Measurements from ENCODE around the gene BTN1A1. TPM values are rescaled to one million over a fixed set of nuclear protein-coding genes. Genes with fewer than 3 reads are reported as not detected.

The BTN1A1 gene
- total and polyA plus RNA-seq, 9 of the 15 experiments (the other 6 are each of a cell fraction or from before 2014, with no cell fraction given), result 0.01 to 0.15 (median 0.06) TPM; not detected in 4

- TF ChIP-seq ZNF780A (CRISPR knock-in tag; IDR thresholded peaks at IDR 0.05) (no peak), RAD51 (IDR thresholded peaks at IDR 0.05; ENCODE audit: borderline replicate concordance, low read depth) (no peak), PTBP1 (IDR thresholded peaks at IDR 0.05; ENCODE audit: low read depth, low read length) (no peak), ZBTB9 (CRISPR knock-in tag; IDR thresholded peaks at IDR 0.05) (no peak), E2F6 (IDR thresholded peaks at IDR 0.05; ENCODE audit: borderline replicate concordance in 1 of 2, extremely low read depth in 1 of 2, insufficient read depth in 1 of 2, insufficient read length in 1 of 2, low read depth in 1 of 2, low read length in 1 of 2, poor library complexity in 1 of 2, severe bottlenecking in 1 of 2) (no peak), YY1 (IDR thresholded peaks at IDR 0.05; ENCODE audit: borderline replicate concordance in 1 of 3, control insufficient read depth in 1 of 3, extremely low read depth in 1 of 3, insufficient read depth in 3 of 3, insufficient read length in 1 of 3, insufficient replicate concordance in 2 of 3, low read depth in 1 of 3, low read length in 2 of 3) (peak in 2 of 3 experiments; percentile 28 to 49), ZBTB5 (IDR thresholded peaks at IDR 0.05) (peak; percentile 70; the same call in 1 of the 2 replicates), TAF15 (IDR thresholded peaks at IDR 0.05; ENCODE audit: low read depth, low read length) (no peak), TEAD1 (CRISPR knock-in tag; IDR thresholded peaks at IDR 0.05) (no peak; a peak in 1 of 4 replicates), ZNF639 (CRISPR knock-in tag; conservative IDR thresholded peaks at IDR 0.05 in 1 of 2, IDR thresholded peaks at IDR 0.05 in 1 of 2) (0 out of 4 replicates have a peak, but pooled peaks of 1 of the 2 experiments have one; percentile 47), ZNF766 (CRISPR knock-in tag; conservative IDR thresholded peaks at IDR 0.05) (peak; percentile 100), HDAC1 (IDR thresholded peaks at IDR 0.05) (peak in 1 of 2 experiments; percentile 96; a peak in 2 of 4 replicates), MED1 (CRISPR knock-in tag; IDR thresholded peaks at IDR 0.05; ENCODE audit: borderline replicate concordance) (no peak), GABPB1 (CRISPR knock-in tag; IDR thresholded peaks at IDR 0.05) (no peak), TCF3 (CRISPR knock-in tag; IDR thresholded peaks at IDR 0.05) (no peak), EP400 (IDR thresholded peaks at IDR 0.05) (no peak)
Observed at GRCh38 chr6:26553264-26553634, 53.1 kb downstream of the BTN1A1 start (continued).
